Neural progenitor cell (in vitro differentiated cells): Measurements from ENCODE around the gene ADORA2A. TPM values are rescaled to one million over a fixed set of nuclear protein-coding genes. Genes with fewer than 3 reads are reported as not detected.

Experiments
- DNase-seq: peaks from one replicate; pipeline ENCODE4 v3.0.0-alpha.2; 2016; ENCODE audit warnings: low spot score
- H2AFZ ChIP-seq: fragments of 200-600 bp; sonication (generic); replicated peaks from 2 replicates; pipeline ENCODE4 v1.6.1; 2016; ENCODE audit warnings: antibody characterized with exemption
- H3F3A ChIP-seq: fragments of 200-600 bp; sonication (generic); 2 replicates; pipeline ENCODE4 v1.6.1; 2016; ENCODE audit warnings: antibody characterized with exemption, low read depth
- H3K27ac ChIP-seq: fragments of 200-600 bp; sonication (generic); 2 replicates; pipeline ENCODE4 v1.5.1; 2016; ENCODE audit warnings: mild to moderate bottlenecking
- H3K27me3 ChIP-seq: fragments of 200-600 bp; sonication (generic); 2 replicates; pipeline ENCODE4 v1.6.1; 2016; ENCODE audit warnings: mild to moderate bottlenecking, moderate library complexity
- H3K36me3 ChIP-seq: fragments of 200-600 bp; sonication (generic); 2 replicates; pipeline ENCODE4 v1.5.1; 2016
- H3K4me1 ChIP-seq: fragments of 200-600 bp; sonication (generic); 2 replicates; pipeline ENCODE4 v1.6.1; 2016; ENCODE audit warnings: mixed run types
- H3K4me2 ChIP-seq: fragments of 200-600 bp; sonication (generic); 2 replicates; pipeline ENCODE4 v1.6.1; 2016
- H3K4me3 ChIP-seq: fragments of 200-600 bp; sonication (generic); 2 replicates; pipeline ENCODE4 v1.5.1; 2016
- H3K79me2 ChIP-seq: fragments of 200-600 bp; sonication (generic); 2 replicates; pipeline ENCODE4 v1.6.1; 2016; ENCODE audit warnings: low read depth
- H3K9ac ChIP-seq: fragments of 200-600 bp; sonication (generic); 2 replicates; pipeline ENCODE4 v1.6.1; 2016
- H3K9me3 ChIP-seq: fragments of 200-600 bp; sonication (generic); 2 replicates; pipeline ENCODE4 v1.5.1; 2016; ENCODE audit warnings: low read depth
- H4K20me1 ChIP-seq: fragments of 200-600 bp; sonication (generic); 2 replicates; pipeline ENCODE4 v1.6.1; 2016; ENCODE audit warnings: low read depth
- H3K27ac Mint-ChIP-seq: 3 replicates; pipeline ENCODE4 v1.8.0; 2021; ENCODE audit warnings: mixed read lengths
- H3K27me3 Mint-ChIP-seq: 2 replicates; pipeline ENCODE4 v1.8.0; 2022; ENCODE audit warnings: low read depth, mild to moderate bottlenecking, inconsistent platforms, moderate library complexity, mixed read lengths; ENCODE audit not compliant: insufficient read depth
- H3K36me3 Mint-ChIP-seq: 3 replicates; pipeline ENCODE4 v1.8.0; 2021; ENCODE audit warnings: mixed read lengths
- H3K4me1 Mint-ChIP-seq: 3 replicates; pipeline ENCODE4 v1.8.0; 2021; ENCODE audit warnings: mixed read lengths
- H3K4me3 Mint-ChIP-seq: 3 replicates; pipeline ENCODE4 v1.8.0; 2021; ENCODE audit warnings: mild to moderate bottlenecking, moderate library complexity, mixed read lengths
- H3K9me3 Mint-ChIP-seq: 3 replicates; pipeline ENCODE4 v1.8.0; 2020; ENCODE audit warnings: mixed read lengths
- CTCF ChIP-seq: fragments of 200-600 bp; sonication (generic); IDR thresholded peaks from 2 replicates; pipeline ENCODE4 v1.5.1; 2017; ENCODE audit warnings: antibody characterized with exemption, mild to moderate bottlenecking
- EZH2 ChIP-seq: fragments of 200-600 bp; sonication (generic); IDR thresholded peaks from 2 replicates; pipeline ENCODE4 v1.6.1; 2017; ENCODE audit warnings: antibody characterized with exemption, mild to moderate bottlenecking, moderate library complexity
- EZH2phosphoT487 ChIP-seq: fragments of 200-600 bp; sonication (generic); IDR thresholded peaks from 2 replicates; pipeline ENCODE4 v1.6.1; 2017; ENCODE audit warnings: antibody characterized with exemption
- total RNA-seq: library from RNA; depleted of rRNA; stranded (reverse); fragments of >200 nt; gene quantifications from 2 replicates; pipeline ENCODE4 v1.2.3, GENCODE V29; 2015; ENCODE audit warnings: low replicate concordance

The ADORA2A gene
- total RNA-seq, 1 donor from 2014 or later: 0.51 TPM

- Histone ChIP-seq H3F3A (no peaks in the 10 kb centered on the region), H3K36me3 (no peaks in the 10 kb centered on the region), H3K79me2 (no peaks in the 10 kb centered on the region), H4K20me1 (no peaks in the 10 kb centered on the region), H2AFZ (no peak overlapping the region), H3K4me2 (no peak overlapping the region), H3K27ac (no peak overlapping the region), H3K9me3 (no peaks in the 10 kb centered on the region), H3K9ac (no peak overlapping the region), H3K4me3 (no peak overlapping the region), H3K4me1 (no peaks in the 10 kb centered on the region), H3K27me3 (no peaks in the 10 kb centered on the region)
- no peak for DNase-seq
- Mint-ChIP-seq H3K4me3 (no peak overlapping the region), H3K4me1 (peaks cover 5% of the 10 kb centered on the region), H3K27me3 (peaks cover 4% of the 10 kb centered on the region), H3K9me3 (no peaks in the 10 kb centered on the region), H3K27ac (peak overlapping the region; percentile 1), H3K36me3 (no peaks in the 10 kb centered on the region)
- no peak for TF ChIP-seq EZH2
- TF ChIP-seq CTCF: no peak
- no peak for TF ChIP-seq EZH2phosphoT487
These were observed 32.5 kb downstream of the ADORA2A start for GRCh38 chr22:24459911-24460310.

- Histone ChIP-seq H3K27me3 (no peaks in the 10 kb centered on the region), H3K4me2 (no peak overlapping the region), H3K36me3 (no peaks in the 10 kb centered on the region), H3K27ac (no peak overlapping the region), H2AFZ (no peak overlapping the region), H3K4me3 (no peak overlapping the region), H4K20me1 (no peaks in the 10 kb centered on the region), H3F3A (no peaks in the 10 kb centered on the region), H3K9ac (no peak overlapping the region), H3K9me3 (no peaks in the 10 kb centered on the region), H3K79me2 (no peaks in the 10 kb centered on the region), H3K4me1 (no peaks in the 10 kb centered on the region)
- Mint-ChIP-seq H3K36me3 (no peaks in the 10 kb centered on the region), H3K4me1 (peaks cover 6% of the 10 kb centered on the region), H3K9me3 (no peaks in the 10 kb centered on the region), H3K27ac (no peak overlapping the region), H3K4me3 (no peak overlapping the region), H3K27me3 (peaks cover 6% of the 10 kb centered on the region)
- no peak for DNase-seq
- TF ChIP-seq EZH2phosphoT487: no peak
These were observed 33.2 kb downstream of the ADORA2A start for GRCh38 chr22:24460418-24461089.

GRCh38 chr22:24463071-24463760, 35.8 kb downstream of the ADORA2A start:
- Histone ChIP-seq H3F3A (peaks cover 7% of the 10 kb centered on the region), H3K27me3 (no peaks in the 10 kb centered on the region), H3K4me2 (no peak overlapping the region), H3K4me3 (no peak overlapping the region), H3K36me3 (no peaks in the 10 kb centered on the region), H2AFZ (no peak overlapping the region), H3K27ac (no peak overlapping the region), H3K4me1 (peaks cover 13% of the 10 kb centered on the region), H3K9ac (no peak overlapping the region), H4K20me1 (no peaks in the 10 kb centered on the region), H3K79me2 (no peaks in the 10 kb centered on the region), H3K9me3 (no peaks in the 10 kb centered on the region)
- H3K9me3 Mint-ChIP-seq: no peaks in the 10 kb centered on the region
- TF ChIP-seq CTCF (no peak), EZH2phosphoT487 (no peak), EZH2 (no peak)
- no peaks in the 10 kb centered on the region for H3K36me3 Mint-ChIP-seq
- peaks cover 9% of the 10 kb centered on the region for H3K27me3 Mint-ChIP-seq
- no peak overlapping the region for H3K4me3 Mint-ChIP-seq
- DNase-seq: no peak
- H3K4me1 Mint-ChIP-seq: peaks cover 22% of the 10 kb centered on the region
- no peak overlapping the region for H3K27ac Mint-ChIP-seq

- DNase-seq: no peak
- Mint-ChIP-seq H3K4me3 (no peak overlapping the region), H3K4me1 (peaks cover 21% of the 10 kb centered on the region), H3K27me3 (peaks cover 9% of the 10 kb centered on the region), H3K27ac (no peak overlapping the region), H3K9me3 (no peaks in the 10 kb centered on the region), H3K36me3 (no peaks in the 10 kb centered on the region)
- H2AFZ ChIP-seq: no peak overlapping the region
- H3K9ac ChIP-seq: no peak overlapping the region
- no peaks in the 10 kb centered on the region for H4K20me1 ChIP-seq
- H3K4me2 ChIP-seq: no peak overlapping the region
- H3K4me1 ChIP-seq: peaks cover 13% of the 10 kb centered on the region
- H3F3A ChIP-seq: peaks cover 7% of the 10 kb centered on the region
- no peaks in the 10 kb centered on the region for H3K36me3 ChIP-seq
- no peaks in the 10 kb centered on the region for H3K27me3 ChIP-seq
- H3K27ac ChIP-seq: no peak overlapping the region
- TF ChIP-seq EZH2 (no peak), EZH2phosphoT487 (no peak), CTCF (no peak)
- no peak overlapping the region for H3K4me3 ChIP-seq
- no peaks in the 10 kb centered on the region for H3K9me3 ChIP-seq
- no peaks in the 10 kb centered on the region for H3K79me2 ChIP-seq
These were observed 38.2 kb downstream of the ADORA2A start for GRCh38 chr22:24465566-24465965.
